Dendritic cell treated with granulocyte-macrophage colony-stimulating factor and Interleukin-4, amounts not matched to agents 40 ng/mL and 50 ng/mL, for 4 days (primary cell): ENCODE data around the gene SERGEF.

Source experiments
- H3K27ac Mint-ChIP-seq: one replicate; pipeline ENCODE4 v1.8.0; 2022; ENCODE audit warnings: mild to moderate bottlenecking, mixed read lengths
- H3K27me3 Mint-ChIP-seq: one replicate; pipeline ENCODE4 v1.8.0; 2022; ENCODE audit warnings: mild to moderate bottlenecking, mixed read lengths
- H3K36me3 Mint-ChIP-seq: one replicate; pipeline ENCODE4 v1.8.0; 2022; ENCODE audit warnings: low read depth, mixed read lengths
- H3K4me1 Mint-ChIP-seq: one replicate; pipeline ENCODE4 v1.8.0; 2022; ENCODE audit warnings: low read depth, mixed read lengths
- H3K4me3 Mint-ChIP-seq: one replicate; pipeline ENCODE4 v1.8.0; 2022; ENCODE audit warnings: mild to moderate bottlenecking, moderate library complexity, mixed read lengths
- H3K9me3 Mint-ChIP-seq: one replicate; pipeline ENCODE4 v1.8.0; 2022; ENCODE audit warnings: mixed read lengths
- intact Hi-C: fragments of 100-400 bp; cut with micrococcal nuclease; formaldehyde crosslinking; loops from one replicate; pipeline ENCODE4 v1.15.0; 2022

Gene SERGEF

DNA sequence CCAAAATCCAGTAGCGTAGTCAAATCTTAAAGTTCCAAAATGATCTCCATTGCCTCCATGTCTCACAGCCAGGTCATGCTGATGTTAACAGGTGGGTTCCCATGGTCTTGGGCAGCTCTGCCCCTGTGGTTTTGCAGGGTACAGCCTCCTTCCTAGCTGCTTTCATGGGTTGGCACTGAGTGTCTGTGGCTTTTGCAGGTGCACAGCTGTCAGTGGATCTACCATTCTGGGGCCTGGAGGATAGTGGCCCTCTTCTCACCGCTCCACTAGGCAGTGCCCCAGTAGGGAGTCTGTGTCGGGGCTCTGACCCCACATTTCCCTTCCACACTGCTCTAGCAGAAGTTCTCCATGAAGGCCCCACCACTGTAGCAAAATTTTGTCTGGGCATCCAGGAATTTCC, 145.5 kb downstream of the SERGEF start:
- Mint-ChIP-seq H3K27ac (no peak overlapping the region), H3K9me3 (peaks cover 20% of the 10 kb centered on the region), H3K27me3 (no peaks in the 10 kb centered on the region), H3K4me3 (no peak overlapping the region), H3K36me3 (peaks cover 29% of the 10 kb centered on the region), H3K4me1 (no peaks in the 10 kb centered on the region)
- intact Hi-C loops: no loop called here

DNA sequence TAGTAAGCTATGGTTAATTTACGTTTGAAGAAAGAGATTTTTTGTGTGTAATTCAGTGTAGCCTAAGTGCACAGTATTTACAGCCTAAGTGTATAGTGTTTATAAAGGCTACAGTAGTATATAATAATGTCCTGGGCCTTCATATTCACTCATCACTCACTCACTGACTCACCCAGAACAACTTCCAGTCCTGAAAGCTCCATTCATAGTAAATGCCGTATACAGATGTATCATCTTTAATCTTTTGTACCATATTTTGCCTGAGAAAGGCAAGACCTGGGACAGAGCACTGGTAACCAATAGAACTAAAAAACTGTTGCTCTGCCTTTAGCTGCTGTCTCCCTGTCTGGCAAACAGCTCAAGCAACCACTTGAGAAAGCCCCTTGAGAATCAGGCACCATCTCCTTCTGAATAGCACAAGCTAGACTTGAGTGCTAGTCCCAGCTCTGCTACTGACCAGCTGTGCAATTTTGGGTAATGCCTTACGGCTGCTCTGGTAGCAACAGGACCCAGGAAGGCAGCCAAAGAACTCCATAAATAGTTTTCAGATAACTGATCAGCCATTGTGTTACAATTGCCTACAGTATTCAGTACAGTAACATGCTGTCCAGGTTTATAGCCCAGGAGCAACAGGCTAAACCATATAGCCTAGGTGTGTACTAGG, 146.9 kb downstream of the SERGEF start:
- Mint-ChIP-seq H3K4me1 (no peaks in the 10 kb centered on the region), H3K4me3 (no peak overlapping the region), H3K36me3 (peaks cover 25% of the 10 kb centered on the region), H3K27me3 (no peaks in the 10 kb centered on the region), H3K27ac (no peak overlapping the region), H3K9me3 (peaks cover 20% of the 10 kb centered on the region)
- intact Hi-C loops: no loop called here

DNA sequence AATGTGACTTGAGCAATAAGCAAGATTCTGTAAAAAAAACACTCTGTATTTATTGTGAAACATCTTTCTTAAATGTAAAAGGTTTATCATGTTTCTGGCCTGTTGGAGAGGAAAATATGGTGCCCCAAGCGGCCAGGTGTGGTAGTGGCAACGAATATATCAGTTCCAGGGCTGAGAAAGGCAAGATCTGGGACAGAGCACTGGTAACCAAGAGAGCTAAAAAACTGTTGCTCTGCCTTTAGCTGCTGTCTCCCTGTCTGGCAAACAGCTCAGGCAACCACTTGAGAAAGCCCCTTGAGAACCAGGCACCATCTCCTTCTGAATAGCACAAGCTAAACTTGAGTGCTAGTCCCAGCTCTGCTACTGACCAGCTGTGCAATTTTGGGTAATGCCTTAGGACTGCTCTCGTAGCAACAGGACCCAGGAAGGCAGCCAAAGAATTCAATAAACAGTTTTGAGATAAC, 148.3 kb downstream of the SERGEF start:
- peaks cover 8% of the 10 kb centered on the region for H3K4me1 Mint-ChIP-seq
- H3K27me3 Mint-ChIP-seq: no peaks in the 10 kb centered on the region
- no peak overlapping the region for H3K27ac Mint-ChIP-seq
- intact Hi-C loops: no loop called here
- peaks cover 26% of the 10 kb centered on the region for H3K36me3 Mint-ChIP-seq
- H3K9me3 Mint-ChIP-seq: peaks cover 24% of the 10 kb centered on the region
- H3K4me3 Mint-ChIP-seq: no peak overlapping the region

DNA sequence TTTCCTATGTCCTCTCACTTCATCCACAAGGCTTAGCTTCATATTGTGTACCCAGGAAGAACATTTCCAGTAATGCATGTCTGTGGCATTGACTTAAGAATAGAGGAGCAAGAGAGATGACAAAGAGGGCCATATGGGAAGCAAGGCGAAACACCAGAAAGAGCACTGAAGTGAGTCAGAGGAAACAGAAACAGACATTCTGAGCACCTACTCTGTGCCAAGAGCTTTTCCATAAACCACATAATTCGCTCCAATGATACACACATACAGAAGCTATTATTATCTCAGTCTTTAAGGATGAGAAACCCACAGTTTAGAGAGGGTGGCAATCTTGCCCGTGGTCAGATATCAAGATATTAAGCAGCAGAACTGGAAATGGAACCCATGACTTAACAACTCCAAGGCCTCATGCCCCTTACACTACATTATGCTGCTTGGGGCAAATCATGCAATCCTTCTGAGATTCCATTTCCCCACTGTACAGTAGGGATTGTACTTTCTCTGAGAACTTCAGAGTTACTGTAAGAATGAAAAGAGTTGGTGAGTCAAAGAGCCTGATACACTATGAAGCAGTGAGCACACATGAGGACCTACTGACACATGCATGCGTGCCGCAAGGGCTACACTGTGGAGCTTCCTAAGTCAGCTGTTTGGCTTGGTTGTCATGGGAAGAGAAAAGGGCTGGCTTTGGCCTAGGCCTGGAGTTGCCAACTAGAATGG, 151.7 kb downstream of the SERGEF start:
- no peaks in the 10 kb centered on the region for H3K27me3 Mint-ChIP-seq
- H3K9me3 Mint-ChIP-seq: peaks cover 19% of the 10 kb centered on the region
- peaks cover 43% of the 10 kb centered on the region for H3K36me3 Mint-ChIP-seq
- intact Hi-C loops: no loop called here
- H3K4me3 Mint-ChIP-seq: no peak overlapping the region
- peaks cover 8% of the 10 kb centered on the region for H3K4me1 Mint-ChIP-seq
- H3K27ac Mint-ChIP-seq: no peak overlapping the region

DNA sequence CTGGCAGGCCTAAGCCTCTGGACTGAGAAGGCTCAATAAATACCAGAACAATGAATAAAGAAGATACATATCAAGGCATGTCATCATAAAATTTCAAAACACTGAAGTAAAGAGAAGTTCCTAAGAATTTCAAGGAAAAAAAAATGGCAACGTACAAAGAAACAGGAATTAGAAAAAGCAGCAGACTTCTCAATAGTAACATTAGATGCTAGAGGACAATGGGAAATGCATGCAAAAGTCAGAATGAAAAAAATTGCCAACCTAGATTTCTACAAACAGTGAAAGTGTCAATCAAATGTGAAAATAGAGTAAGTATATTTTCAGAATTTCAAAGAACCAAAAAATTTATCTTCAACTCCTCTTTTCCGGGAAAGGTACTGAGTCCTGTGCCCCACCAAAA, 153.3 kb downstream of the SERGEF start:
- peaks cover 8% of the 10 kb centered on the region for H3K4me1 Mint-ChIP-seq
- no peak overlapping the region for H3K4me3 Mint-ChIP-seq
- H3K9me3 Mint-ChIP-seq: peaks cover 19% of the 10 kb centered on the region
- H3K27ac Mint-ChIP-seq: no peak overlapping the region
- intact Hi-C loops: no loop called here
- H3K36me3 Mint-ChIP-seq: peaks cover 43% of the 10 kb centered on the region
- no peaks in the 10 kb centered on the region for H3K27me3 Mint-ChIP-seq

DNA sequence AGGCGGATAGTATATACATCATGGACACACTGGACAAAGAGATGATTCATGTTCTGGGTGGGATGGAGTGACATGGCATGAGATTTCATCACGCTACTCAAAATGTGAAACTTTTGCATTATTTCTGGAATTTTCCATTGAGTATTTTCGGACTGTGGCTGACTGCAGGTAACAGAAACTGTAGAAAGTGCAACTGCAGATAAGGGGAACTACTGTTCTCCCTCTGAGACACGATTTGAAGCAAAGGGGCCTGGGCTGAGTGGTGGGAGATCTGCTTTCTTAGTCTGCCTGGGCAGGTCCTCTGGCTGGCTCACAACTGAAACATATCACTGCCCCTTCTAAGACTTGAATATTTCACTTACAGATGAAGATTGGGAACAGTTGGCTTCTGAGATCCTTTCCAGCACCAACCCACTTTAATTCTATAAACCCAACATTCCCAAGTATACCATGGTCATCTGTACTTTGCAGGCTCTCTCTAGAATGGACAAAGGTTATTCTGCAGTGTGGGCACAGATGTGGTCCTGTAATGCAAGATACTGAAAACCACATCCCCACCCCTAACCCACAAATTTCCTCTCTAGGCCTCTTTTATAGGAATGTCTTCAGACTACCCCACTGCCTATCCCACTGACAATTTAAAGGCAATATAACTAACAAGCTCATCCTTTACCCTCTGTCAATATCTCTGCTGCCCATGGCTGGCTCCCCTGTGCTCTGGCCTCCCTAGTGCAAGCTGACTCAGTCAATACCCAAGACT, 157.1 kb downstream of the SERGEF start:
- no peak overlapping the region for H3K4me3 Mint-ChIP-seq
- H3K4me1 Mint-ChIP-seq: peaks cover 8% of the 10 kb centered on the region

DNA sequence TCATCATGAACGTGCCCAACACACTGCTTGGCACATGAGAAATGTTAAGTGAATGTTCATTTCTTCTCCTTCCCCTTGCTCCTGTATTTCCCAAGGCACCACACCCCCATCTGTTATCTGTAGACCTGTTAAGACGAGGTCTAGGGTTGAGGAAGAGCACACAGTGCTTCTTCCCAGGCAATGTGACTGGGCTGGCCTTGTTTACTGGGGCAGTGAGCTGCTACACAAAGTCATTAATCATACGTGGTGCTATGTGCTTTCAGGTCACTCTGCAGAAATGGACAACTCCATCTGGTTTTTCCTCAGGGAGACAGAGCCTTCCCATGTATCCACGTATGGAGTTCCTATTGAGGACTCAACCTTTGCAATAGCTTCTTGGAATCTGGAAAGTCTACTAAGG, 159.6 kb downstream of the SERGEF start:
- intact Hi-C loops: no loop called here
- H3K27ac Mint-ChIP-seq: no peak overlapping the region
- peaks cover 18% of the 10 kb centered on the region for H3K36me3 Mint-ChIP-seq
- no peaks in the 10 kb centered on the region for H3K9me3 Mint-ChIP-seq
- no peaks in the 10 kb centered on the region for H3K27me3 Mint-ChIP-seq
- no peaks in the 10 kb centered on the region for H3K4me1 Mint-ChIP-seq
- no peak overlapping the region for H3K4me3 Mint-ChIP-seq

More for the DNA sequence above, 157.1 kb downstream of the SERGEF start:
- no peaks in the 10 kb centered on the region for H3K27me3 Mint-ChIP-seq
- H3K36me3 Mint-ChIP-seq: peaks cover 38% of the 10 kb centered on the region
- H3K27ac Mint-ChIP-seq: no peak overlapping the region
- intact Hi-C loops: no loop called here
- H3K9me3 Mint-ChIP-seq: peaks cover 19% of the 10 kb centered on the region

DNA sequence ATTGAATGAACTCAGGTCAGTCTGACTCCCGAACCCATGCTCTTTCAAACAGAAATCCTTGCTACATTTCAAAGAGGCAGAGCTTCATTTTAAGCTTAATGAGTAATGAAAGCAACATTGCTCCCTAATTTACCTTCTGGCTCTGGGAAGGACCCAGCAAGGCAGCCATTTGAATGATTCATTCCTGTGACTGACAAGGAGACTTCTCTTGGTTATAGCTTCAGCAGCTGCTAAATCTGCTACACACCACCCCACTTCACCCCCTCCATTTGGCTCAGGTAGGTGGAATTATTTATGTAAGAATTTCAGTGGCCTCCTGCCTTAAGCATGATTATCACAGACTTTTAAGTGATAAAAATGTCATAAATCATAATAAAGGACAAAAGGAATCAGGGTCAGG, 160.6 kb downstream of the SERGEF start:
- Mint-ChIP-seq H3K27me3 (no peaks in the 10 kb centered on the region), H3K9me3 (no peaks in the 10 kb centered on the region), H3K4me3 (no peak overlapping the region), H3K36me3 (peaks cover 7% of the 10 kb centered on the region), H3K4me1 (no peaks in the 10 kb centered on the region), H3K27ac (no peak overlapping the region)
- intact Hi-C loops: no loop called here

DNA sequence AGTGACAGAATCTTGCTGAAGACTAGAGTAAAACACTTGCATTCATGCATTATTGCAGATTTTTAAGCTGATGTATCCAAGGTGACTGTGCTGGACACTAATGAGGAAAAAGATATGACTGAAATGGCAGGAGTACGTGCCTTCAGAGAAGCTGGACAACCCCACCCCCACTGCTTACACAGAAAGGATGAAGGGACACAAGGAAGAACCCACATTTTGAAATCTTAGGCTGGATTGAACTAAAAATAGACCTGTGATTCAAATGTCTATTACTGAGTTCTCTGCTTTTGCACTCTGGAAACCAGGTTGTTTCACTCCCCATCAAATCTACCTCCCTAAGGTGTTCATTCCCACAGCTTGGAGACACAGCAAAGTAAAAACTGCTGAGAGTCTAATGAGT, 161.2 kb downstream of the SERGEF start:
- Mint-ChIP-seq H3K27ac (no peak overlapping the region), H3K4me3 (no peak overlapping the region), H3K27me3 (no peaks in the 10 kb centered on the region), H3K36me3 (peaks cover 2% of the 10 kb centered on the region), H3K9me3 (no peaks in the 10 kb centered on the region), H3K4me1 (no peaks in the 10 kb centered on the region)
- intact Hi-C loops: no loop called here

DNA sequence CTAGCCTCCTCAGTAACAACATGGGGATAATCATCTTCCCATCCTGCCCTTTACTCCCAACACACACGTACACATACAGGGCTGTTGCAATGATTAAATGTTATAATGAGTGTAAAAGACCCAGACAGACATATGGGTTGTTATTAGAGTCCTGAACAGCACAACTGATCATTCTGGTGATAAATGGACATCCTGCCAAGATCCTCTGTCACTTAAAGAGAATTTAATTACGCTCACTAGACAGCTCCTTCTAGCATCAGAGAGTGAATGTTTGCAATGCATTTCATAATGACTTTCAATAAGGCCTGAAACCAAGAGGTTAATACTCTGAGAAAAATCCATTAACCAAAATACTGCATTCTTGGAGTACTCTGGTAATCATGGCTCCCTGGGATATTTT, 162.5 kb downstream of the SERGEF start:
- H3K36me3 Mint-ChIP-seq: no peaks in the 10 kb centered on the region
- intact Hi-C loops: no loop called here

DNA sequence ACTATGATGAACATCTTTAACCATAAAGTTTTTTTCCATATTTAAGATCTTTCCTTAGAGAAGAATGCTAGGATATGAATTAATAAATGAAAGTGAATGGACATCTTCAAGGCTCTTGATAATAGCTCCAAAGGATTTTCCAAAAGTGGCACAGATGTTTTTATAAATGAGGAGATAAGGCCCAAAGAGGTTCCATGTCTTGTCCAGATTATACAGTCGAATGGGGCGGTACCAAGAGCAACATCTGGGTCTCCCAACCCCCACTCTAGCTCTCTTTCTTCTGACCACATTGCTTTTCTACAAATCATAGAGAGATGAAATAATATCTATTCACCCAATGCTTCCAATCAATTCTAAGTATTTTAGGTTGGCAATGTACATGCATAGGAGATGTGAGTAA, 164.1 kb downstream of the SERGEF start:
- Mint-ChIP-seq H3K4me1 (no peaks in the 10 kb centered on the region), H3K9me3 (no peaks in the 10 kb centered on the region), H3K36me3 (no peaks in the 10 kb centered on the region), H3K27me3 (no peaks in the 10 kb centered on the region), H3K27ac (no peak overlapping the region), H3K4me3 (no peak overlapping the region)
- intact Hi-C loops: no loop called here

More for the DNA sequence above, 162.5 kb downstream of the SERGEF start:
- Mint-ChIP-seq H3K27me3 (no peaks in the 10 kb centered on the region), H3K4me1 (no peaks in the 10 kb centered on the region), H3K27ac (no peak overlapping the region), H3K9me3 (no peaks in the 10 kb centered on the region), H3K4me3 (no peak overlapping the region)

DNA sequence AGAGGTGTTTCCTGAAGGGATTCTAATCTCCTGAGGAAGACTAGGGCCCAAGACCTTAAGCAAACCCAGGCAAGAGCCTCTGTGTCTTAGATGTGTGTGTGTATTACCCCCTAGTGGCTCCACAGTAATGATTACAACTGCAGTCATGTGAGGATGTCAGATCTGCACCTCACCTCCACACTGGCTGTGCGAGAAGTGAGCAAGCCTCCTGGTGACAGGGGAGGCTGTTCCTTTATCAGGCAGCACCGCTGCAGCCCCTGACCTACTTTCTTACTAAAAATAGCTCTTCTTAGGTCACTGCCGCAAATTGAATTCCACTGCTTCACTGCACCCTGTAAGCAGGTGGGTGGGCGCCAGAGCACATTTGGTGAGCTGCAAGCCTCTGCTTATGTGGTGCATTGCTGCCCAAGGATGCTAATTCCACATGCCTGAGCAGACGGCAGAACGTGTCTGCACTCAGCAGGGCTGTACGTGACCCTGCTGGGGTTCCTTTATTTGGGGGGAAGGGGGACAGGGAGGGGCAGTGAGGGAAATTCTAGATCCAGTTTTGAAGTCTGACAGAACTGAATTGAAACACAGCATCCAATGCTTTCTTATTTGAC, 165.9 kb downstream of the SERGEF start:
- H3K4me1 Mint-ChIP-seq: no peaks in the 10 kb centered on the region
- intact Hi-C loops: no loop called here
- H3K36me3 Mint-ChIP-seq: no peaks in the 10 kb centered on the region
- H3K4me3 Mint-ChIP-seq: no peak overlapping the region
- H3K27me3 Mint-ChIP-seq: no peaks in the 10 kb centered on the region
- no peak overlapping the region for H3K27ac Mint-ChIP-seq
- H3K9me3 Mint-ChIP-seq: no peaks in the 10 kb centered on the region

DNA sequence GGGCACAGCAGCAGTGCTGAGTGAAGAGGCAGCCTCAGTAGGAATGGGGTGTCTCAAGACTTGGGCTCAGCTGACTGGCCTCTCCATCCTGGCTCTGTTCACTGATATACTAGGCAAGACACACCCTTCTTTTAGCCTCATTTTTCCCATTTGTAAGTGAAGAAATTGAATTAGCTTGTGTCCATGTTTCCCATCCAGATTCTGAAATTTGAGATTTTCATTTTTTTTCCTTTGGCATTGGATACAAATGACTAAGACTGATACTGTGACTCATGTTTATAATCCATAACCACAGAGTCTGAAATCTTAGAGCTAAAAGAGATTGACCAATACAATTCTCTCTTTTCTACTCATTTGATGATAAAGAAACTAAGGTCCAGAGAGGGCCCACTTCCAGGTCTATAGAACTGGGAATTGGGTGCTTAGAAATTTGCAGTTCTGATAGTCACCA, 167.4 kb downstream of the SERGEF start:
- Mint-ChIP-seq H3K9me3 (no peaks in the 10 kb centered on the region), H3K27me3 (no peaks in the 10 kb centered on the region), H3K4me3 (no peak overlapping the region), H3K4me1 (no peaks in the 10 kb centered on the region), H3K36me3 (no peaks in the 10 kb centered on the region), H3K27ac (no peak overlapping the region)
- intact Hi-C loops: no loop called here

DNA sequence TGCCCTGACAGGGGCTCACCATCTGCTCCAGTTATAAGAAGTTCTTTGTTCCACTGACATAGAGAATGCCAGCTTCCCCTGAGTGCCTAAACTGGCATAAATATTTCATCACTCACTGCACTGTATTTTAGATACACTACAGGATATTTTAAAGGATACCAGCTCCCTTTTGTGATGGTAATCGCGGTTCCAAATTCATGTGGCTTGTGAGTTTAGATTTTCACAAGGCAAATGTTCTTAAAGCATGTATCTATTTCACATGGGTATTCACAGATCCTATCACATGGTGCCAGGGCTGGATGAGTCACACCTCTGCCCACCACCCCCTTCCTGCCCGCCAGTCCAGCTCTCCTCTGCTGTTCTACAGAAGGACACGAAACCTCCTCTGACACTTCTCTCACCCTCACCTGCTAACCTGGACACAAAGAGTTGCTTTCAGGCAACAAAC, 172.7 kb downstream of the SERGEF start:
- Mint-ChIP-seq H3K4me3 (no peak overlapping the region), H3K27ac (no peak overlapping the region), H3K9me3 (no peaks in the 10 kb centered on the region), H3K27me3 (no peaks in the 10 kb centered on the region), H3K4me1 (no peaks in the 10 kb centered on the region), H3K36me3 (no peaks in the 10 kb centered on the region)
- intact Hi-C loops: no loop called here
